Measurements from ENCODE around the gene PSMB7. TPM values are rescaled to one million over a fixed set of nuclear protein-coding genes. Genes with fewer than 3 reads are reported as not detected.
A peak's percentile ranks its signal among the peaks of the same experiment; 100 is the strongest.

Gene PSMB7
- total and polyA plus RNA-seq, 2 of the 8 experiments (the other 6 are each of a cell fraction or from before 2014, with no cell fraction given): 222 to 357 TPM

DNA sequence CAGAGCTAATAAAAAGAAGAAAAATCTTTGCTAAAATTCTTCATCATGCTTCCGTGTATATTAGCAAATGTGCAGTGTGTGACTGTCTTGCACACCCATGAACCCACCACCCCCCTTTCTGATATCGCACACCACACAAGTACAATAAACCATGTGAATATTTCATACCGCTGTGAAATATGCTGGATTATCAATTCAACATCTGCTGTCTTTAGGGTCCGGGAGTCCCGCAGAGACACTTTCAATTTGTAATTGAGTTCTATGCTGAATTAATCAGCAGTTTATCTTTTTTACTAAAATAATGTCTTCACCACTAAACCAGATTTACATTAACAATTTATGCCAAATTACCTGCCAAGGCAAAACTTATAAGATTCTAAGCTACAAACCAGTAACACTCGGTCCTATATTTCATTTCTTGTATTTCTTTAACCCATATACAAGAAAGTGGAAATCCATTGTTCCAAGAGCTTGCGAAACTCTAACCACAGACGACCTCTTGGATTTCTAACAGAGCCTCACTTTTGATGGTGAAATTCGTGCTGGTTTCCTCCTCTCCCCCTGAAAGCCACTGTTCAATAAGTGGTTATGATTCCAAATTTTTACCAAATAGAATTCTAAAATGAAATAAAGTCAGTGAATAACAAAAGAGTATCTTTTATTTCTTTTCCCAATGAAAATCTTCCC lies 44.2 kb downstream of the PSMB7 start:
- H3K27me3 ChIP-seq (replicated peaks in 1 of 4; ENCODE audit: control insufficient read depth in 3 of 4, extremely low read depth in 1 of 4, insufficient read depth in 3 of 4, low read length in 3 of 4): no peaks in the 10 kb centered on the region
- H3K9ac ChIP-seq (replicated peaks in 1 of 4; ENCODE audit: extremely low read depth in 1 of 4, low read depth in 3 of 4, low read length in 3 of 4): no peak overlapping the region
- FAIRE-seq: no peak
- no peak overlapping the region for H2AFZ ChIP-seq (ENCODE audit: low read length)
- H3K4me3 ChIP-seq (ENCODE audit: extremely low read depth in 1 of 4, insufficient read depth in 2 of 4, low read depth in 3 of 4, low read length in 4 of 4): no peak overlapping the region
- H3K18ac ChIP-seq (ENCODE audit: extremely low read depth, low read length): no peak overlapping the region
- peaks cover 14% of the 10 kb centered on the region for H3K79me1 ChIP-seq (ENCODE audit: low read depth, low read length)
- no peak overlapping the region for H3K27ac ChIP-seq (ENCODE audit: low read depth, low read length)
- H3K4ac ChIP-seq (replicated peaks; ENCODE audit: insufficient read length, low read depth, low read length): no peak overlapping the region
- no peak overlapping the region for H2BK12ac ChIP-seq (ENCODE audit: low read depth, low read length)
- H2BK15ac ChIP-seq (ENCODE audit: low read length): no peak overlapping the region
- peaks cover 0 to 74% of the 10 kb centered on the region in 2 experiments; a peak in 3 of 4 replicates for H3K79me2 ChIP-seq (ENCODE audit: control insufficient read depth in 1 of 2, insufficient read depth in 2 of 2, low read length in 2 of 2)
- no peak overlapping the region for H4K5ac ChIP-seq (ENCODE audit: insufficient read length, low read depth, low read length)
- no peak overlapping the region for H4K91ac ChIP-seq (replicated peaks; ENCODE audit: insufficient read length, low read length)
- H2BK120ac ChIP-seq (replicated peaks; ENCODE audit: low read depth, low read length): no peak overlapping the region
- no peak overlapping the region for H2AK5ac ChIP-seq (ENCODE audit: low read depth, low read length)
- CTCF ChIA-PET (ENCODE audit: partially characterized antibody): interaction anchor here (1.1 to 2.2 kb wide), 4 partner anchors 8 to 17 kb away, joined by 4 to 9 read pairs (median 5); no protein-coding TSS in a partner anchor
- peaks cover 0 to 4% (median 0%) of the 10 kb centered on the region in 4 experiments; a peak in 2 of 7 replicates for H3K4me1 ChIP-seq (replicated peaks in 1 of 4; ENCODE audit: control insufficient read depth in 3 of 4, insufficient read depth in 4 of 4, low read length in 3 of 4)
- H2BK20ac ChIP-seq (ENCODE audit: low read length): no peak overlapping the region
- H3K36me3 ChIP-seq (ENCODE audit: control insufficient read depth in 2 of 4, insufficient read depth in 4 of 4, low read length in 3 of 4): peaks cover 0 to 3% (median 0%) of the 10 kb centered on the region in 4 experiments; a peak in 1 of 8 replicates
- WGBS, 2 experiments (ENCODE audit: extremely low coverage in 1 of 2, insufficient coverage in 1 of 2, insufficient read length in 1 of 2, insufficient replicate concordance in 2 of 2, low coverage in 1 of 2, low lambda C conversion rate in 2 of 2, missing lambda C conversion rate in 1 of 2): 90% methylated on average over 9 of the region's 9 CpGs; no CpG with 5 or more reads in 1 of the 2 experiments
- no peak overlapping the region for H3K56ac ChIP-seq (replicated peaks; ENCODE audit: insufficient read length, low read depth, low read length)
- no peak overlapping the region for H4K8ac ChIP-seq (ENCODE audit: extremely low read depth, insufficient read depth, low read length)
- H3K23ac ChIP-seq (ENCODE audit: insufficient read length): no peak overlapping the region
- H4K20me1 ChIP-seq (replicated peaks in 1 of 2; ENCODE audit: control insufficient read depth in 1 of 2, insufficient read depth in 2 of 2, low read length in 2 of 2): peaks cover 0 to 13% of the 10 kb centered on the region in 2 experiments
- TF ChIP-seq BACH1 (IDR thresholded peaks at IDR 0.05; ENCODE audit: low read length): no peak
- peak; percentile 71; the same call in 1 of the 2 replicates for TF ChIP-seq CEBPB (IDR thresholded peaks at IDR 0.05; ENCODE audit: low read depth, low read length)
- no peak for TF ChIP-seq BCL11A (IDR thresholded peaks at IDR 0.05; ENCODE audit: low read depth in 2 of 2, low read length in 2 of 2)
- no peak overlapping the region for H3K14ac ChIP-seq (ENCODE audit: insufficient read length)
- H3K4me2 ChIP-seq (ENCODE audit: insufficient read depth in 1 of 2, low read depth in 2 of 2, low read length in 2 of 2): no peak overlapping the region
- H2BK5ac ChIP-seq (ENCODE audit: low read depth, low read length): no peak overlapping the region
- H3K9me3 ChIP-seq (ENCODE audit: insufficient read depth in 2 of 2, low read depth in 1 of 2, low read length in 1 of 2): peaks cover 0 to 3% of the 10 kb centered on the region in 2 experiments; a peak in 1 of 4 replicates
- DNase-seq (ENCODE audit: low read depth in 1 of 2, low spot score in 2 of 2): no peak
- no peaks in the 10 kb centered on the region for H3K23me2 ChIP-seq (ENCODE audit: low read depth, low read length)
- POLR2A ChIA-PET (ENCODE audit: partially characterized antibody): interaction anchor here (1.7 kb wide), 1 partner anchor 15 kb away, joined by 4 read pairs; no protein-coding TSS in a partner anchor

Data from H1 (cell line).